Activated naive CD4-positive, alpha-beta T cell treated with anti-CD3 and anti-CD28 coated beads, Interleukin-2, amount 50 U/mL, for 72 hours (primary cell): ENCODE results near the gene ZFPM1. TPM values are rescaled to one million over a fixed set of nuclear protein-coding genes. Genes with fewer than 3 reads are reported as not detected.
"Not testable (repeated sequence)": the region's sequence is repeated elsewhere in the genome, so short reads cannot be mapped to it uniquely, and the experiment has no call there.

Experiments used
- ATAC-seq, 2 donors: fragments of 150-1000 bp; cut with Tn5 transposase; 2 replicates each; pipeline ENCODE4 v1.10.0; 2021; ENCODE audit warnings: mild to moderate bottlenecking in 2 of 2, moderate library complexity in 2 of 2
- DNase-seq, 2 donors: peaks; one replicate each; pipeline ENCODE4 v3.0.0; 2021 to 2022; ENCODE audit warnings: low spot score in 2 of 2
- H3K27ac Mint-ChIP-seq, 2 donors: one replicate each; pipeline ENCODE4 v1.8.0; 2022; ENCODE audit warnings: mild to moderate bottlenecking in 2 of 2, mixed read lengths in 2 of 2
- H3K36me3 Mint-ChIP-seq, 2 donors: one replicate each; pipeline ENCODE4 v1.8.0; 2022; ENCODE audit warnings: mixed read lengths in 2 of 2
- H3K9me3 Mint-ChIP-seq, 2 donors: one replicate each; pipeline ENCODE4 v1.8.0; 2022; ENCODE audit warnings: mixed read lengths in 2 of 2
- total RNA-seq, 2 donors: library from RNA; stranded (reverse); gene quantifications; one replicate each; pipeline ENCODE4 v1.2.3, GENCODE V29; 2022

ZFPM1 gene
- total RNA-seq, 2 donors from 2014 or later, result 15.5 to 25.1 TPM

DNA sequence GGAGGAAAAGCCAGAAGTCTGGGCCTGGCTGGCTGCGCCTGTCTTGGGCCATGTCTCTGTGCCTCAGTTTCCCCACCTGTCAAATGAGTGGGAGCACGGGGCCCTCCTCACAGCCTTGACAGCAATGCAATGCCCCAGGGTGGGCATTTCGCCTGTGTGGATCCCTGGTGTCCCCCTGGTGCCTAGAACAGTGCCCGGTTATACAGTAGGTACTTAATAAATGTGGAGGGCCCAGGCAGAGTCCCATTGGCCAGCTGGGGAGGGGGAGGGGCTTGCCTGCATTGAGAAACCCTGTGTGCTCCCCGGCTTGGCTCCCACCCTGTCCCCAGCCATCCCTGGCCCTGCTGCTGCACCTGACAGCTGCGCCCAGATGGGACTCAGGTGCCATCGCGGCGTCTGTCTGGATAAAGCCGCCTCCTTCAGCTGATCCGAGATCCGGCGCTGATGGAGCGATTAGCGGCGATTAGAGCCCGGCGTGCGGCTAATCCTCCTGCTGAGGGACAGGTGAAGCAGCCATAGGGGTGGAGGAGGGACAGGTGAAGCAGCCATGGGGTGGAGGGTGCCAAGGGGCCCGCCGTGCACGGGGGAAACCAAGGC lies 12.4 kb downstream of the ZFPM1 start:
- peak overlapping the region in 1 of 2 donors; percentile 22 for H3K27ac Mint-ChIP-seq
- H3K9me3 Mint-ChIP-seq, result no peaks in the 10 kb centered on the region
- no peaks in the 10 kb centered on the region for H3K36me3 Mint-ChIP-seq
- DNase-seq (no peak), ATAC-seq (no peak)

- ATAC-seq (peak in 1 of 2 donors; percentile 59), DNase-seq (no peak)
- no peaks in the 10 kb centered on the region for H3K9me3 Mint-ChIP-seq
- peak overlapping the region; percentile 50 to 53 for H3K27ac Mint-ChIP-seq
- no peaks in the 10 kb centered on the region for H3K36me3 Mint-ChIP-seq
Observed at GRCh38 chr16:88466175-88466862, 13.2 kb downstream of the ZFPM1 start.

DNA sequence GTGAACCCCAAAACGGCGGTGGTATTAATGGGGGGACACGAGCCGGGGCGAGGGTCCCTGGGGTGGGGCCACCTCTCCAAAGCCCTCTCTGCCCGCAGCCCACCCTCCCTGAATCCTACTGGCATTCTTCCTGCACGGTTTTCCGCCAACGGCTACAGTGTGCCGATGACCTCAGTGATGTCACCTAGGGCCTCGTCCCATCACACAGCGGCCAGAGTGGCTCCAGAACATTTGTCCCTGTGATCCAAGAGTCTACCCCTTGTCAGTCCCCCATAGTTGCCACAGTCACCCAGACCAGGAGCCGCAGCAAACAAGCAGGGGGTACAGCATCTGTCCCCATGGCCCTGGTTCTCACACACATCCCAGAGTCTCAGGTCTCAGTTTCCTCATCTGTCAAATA lies 13.9 kb downstream of the ZFPM1 start:
- ATAC-seq (no peak), DNase-seq (no peak)
- Mint-ChIP-seq H3K9me3 (no peaks in the 10 kb centered on the region), H3K36me3 (no peaks in the 10 kb centered on the region), H3K27ac (no peak overlapping the region)

DNA sequence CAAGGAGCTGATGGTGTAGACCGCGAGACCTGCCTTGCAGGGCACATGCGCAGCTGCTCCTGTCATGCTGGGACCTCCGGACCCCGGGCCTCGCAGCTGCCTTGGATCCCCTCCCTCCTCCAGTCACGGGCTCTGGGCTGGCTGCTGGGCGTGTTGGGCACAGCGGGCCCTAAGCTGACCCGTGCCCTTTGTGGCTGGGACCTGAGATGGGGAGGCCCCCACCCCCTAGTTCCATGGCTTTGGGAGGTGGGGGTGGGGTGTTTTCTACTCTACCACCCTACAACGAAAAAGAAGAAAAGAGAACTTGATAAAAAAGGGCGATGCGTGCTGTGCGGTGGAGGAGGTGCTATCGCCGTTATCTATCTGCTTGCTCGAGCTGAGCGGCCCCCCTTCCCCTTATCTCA lies 14.5 kb downstream of the ZFPM1 start:
- Mint-ChIP-seq H3K9me3 (no peaks in the 10 kb centered on the region), H3K27ac (no peak overlapping the region), H3K36me3 (no peaks in the 10 kb centered on the region)
- DNase-seq (no peak), ATAC-seq (no peak)

GRCh38 chr16:88468275-88469129 lies 15.4 kb downstream of the ZFPM1 start:
- Mint-ChIP-seq H3K36me3 (no peaks in the 10 kb centered on the region), H3K27ac (no peak overlapping the region), H3K9me3 (no peaks in the 10 kb centered on the region)
- peak; percentile 17 to 79 for ATAC-seq
- peak in 1 of 2 donors; percentile 30 for DNase-seq

- peak in 1 of 2 donors; percentile 31 for DNase-seq
- H3K36me3 Mint-ChIP-seq, result no peaks in the 10 kb centered on the region
- H3K27ac Mint-ChIP-seq, result peak overlapping the region in 1 of 2 donors; percentile 59
- H3K9me3 Mint-ChIP-seq, result no peaks in the 10 kb centered on the region
- ATAC-seq, result peak; percentile 43 to 56
Observed at GRCh38 chr16:88469615-88470395, 16.7 kb downstream of the ZFPM1 start.

DNA sequence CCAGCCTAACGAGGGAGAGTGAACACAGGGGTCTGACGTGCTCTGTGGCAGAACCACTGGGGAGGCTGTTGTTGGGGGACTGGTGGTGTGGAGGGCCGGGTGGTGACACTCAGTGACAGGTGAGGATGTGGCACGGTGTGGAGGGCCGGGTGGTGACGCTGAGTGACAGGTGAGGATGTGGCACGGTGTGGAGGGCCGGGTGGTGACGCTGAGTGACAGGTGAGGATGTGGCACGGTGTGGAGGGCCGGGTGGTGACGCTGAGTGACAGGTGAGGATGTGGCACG lies 17.3 kb downstream of the ZFPM1 start:
- not testable (repeated sequence) for H3K9me3 Mint-ChIP-seq, H3K36me3 Mint-ChIP-seq, DNase-seq
- H3K27ac Mint-ChIP-seq, result peak overlapping the region in 1 of 2 donors; percentile 59
- peak in 1 of 2 donors; percentile 5 for ATAC-seq

GRCh38 chr16:88470696-88471095 lies 17.6 kb downstream of the ZFPM1 start:
- H3K36me3 Mint-ChIP-seq, H3K27ac Mint-ChIP-seq, H3K9me3 Mint-ChIP-seq: not testable (repeated sequence)

DNA sequence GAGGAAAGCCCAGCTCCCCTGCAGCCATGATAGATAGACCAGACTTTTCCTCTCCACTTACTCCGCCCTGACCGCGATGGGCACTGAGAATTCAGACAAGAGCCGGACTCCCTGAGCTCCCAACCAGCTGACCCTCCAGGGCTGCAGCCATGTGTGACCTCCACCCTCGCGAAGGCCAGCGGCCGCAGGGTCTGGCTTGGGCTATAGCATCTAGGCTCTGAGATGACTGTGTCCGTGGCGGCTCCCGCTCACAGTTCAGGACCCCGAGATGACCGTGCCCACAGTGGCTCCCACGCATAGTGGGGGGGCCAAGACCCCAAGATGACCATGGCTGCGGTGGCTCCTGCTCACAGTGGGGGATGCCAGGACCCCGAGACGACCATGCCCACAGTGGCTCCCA lies 18.0 kb downstream of the ZFPM1 start:
- ATAC-seq (no peak), DNase-seq (no peak)
- no peaks in the 10 kb centered on the region for H3K9me3 Mint-ChIP-seq
- H3K36me3 Mint-ChIP-seq, result no peaks in the 10 kb centered on the region
- no peak overlapping the region for H3K27ac Mint-ChIP-seq

More at GRCh38 chr16:88470696-88471095, 17.6 kb downstream of the ZFPM1 start:
- ATAC-seq, result peak in 1 of 2 donors; percentile 21
- DNase-seq, result not testable (repeated sequence)

- DNase-seq, result no peak
- H3K36me3 Mint-ChIP-seq, result no peaks in the 10 kb centered on the region
- no peaks in the 10 kb centered on the region for H3K9me3 Mint-ChIP-seq
- no peak overlapping the region for H3K27ac Mint-ChIP-seq
- ATAC-seq, result no peak
Observed at GRCh38 chr16:88471575-88471974, 18.5 kb downstream of the ZFPM1 start.

- Mint-ChIP-seq H3K9me3 (no peaks in the 10 kb centered on the region), H3K36me3 (no peaks in the 10 kb centered on the region), H3K27ac (no peak overlapping the region)
- no peak for ATAC-seq
- no peak for DNase-seq
Observed at GRCh38 chr16:88472069-88472468, 19.0 kb downstream of the ZFPM1 start.

DNA sequence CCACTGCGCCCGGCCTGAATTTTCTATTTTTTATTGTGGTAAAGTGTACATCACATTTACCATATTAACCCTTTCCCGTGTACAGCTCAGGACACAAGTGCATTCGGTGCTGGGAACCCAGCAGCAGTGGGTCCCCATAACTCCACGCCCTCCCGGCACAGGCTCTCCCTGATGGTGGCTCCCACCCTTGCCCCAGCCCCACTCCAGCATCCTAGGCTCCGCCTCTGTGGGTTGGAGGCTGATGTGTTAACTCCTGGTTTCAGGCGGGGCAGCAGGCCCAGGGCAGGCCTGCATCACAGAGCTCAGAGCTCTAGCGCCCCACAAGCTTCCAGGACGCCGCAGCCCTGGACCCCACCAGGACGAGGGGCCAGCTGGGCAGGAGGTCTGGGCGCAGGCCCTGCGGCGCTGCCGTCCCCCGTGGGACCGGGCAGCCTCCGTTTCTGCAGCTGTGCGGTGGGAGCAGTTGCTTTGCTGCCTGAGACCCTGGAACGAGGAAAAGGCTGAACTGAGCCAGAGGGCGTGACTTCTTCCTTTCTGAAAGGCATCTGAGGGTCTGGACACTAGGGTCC lies 19.6 kb downstream of the ZFPM1 start:
- Mint-ChIP-seq H3K9me3 (no peaks in the 10 kb centered on the region), H3K36me3 (no peaks in the 10 kb centered on the region), H3K27ac (no peak overlapping the region)
- ATAC-seq (no peak), DNase-seq (no peak)

GRCh38 chr16:88473666-88474534 lies 20.8 kb downstream of the ZFPM1 start:
- Mint-ChIP-seq H3K9me3 (no peaks in the 10 kb centered on the region), H3K36me3 (no peaks in the 10 kb centered on the region), H3K27ac (no peak overlapping the region)
- DNase-seq (no peak), ATAC-seq (no peak)

- DNase-seq (no peak), ATAC-seq (no peak)
- Mint-ChIP-seq H3K36me3 (no peaks in the 10 kb centered on the region), H3K27ac (no peak overlapping the region), H3K9me3 (no peaks in the 10 kb centered on the region)
Observed at GRCh38 chr16:88475037-88475436, 22.0 kb downstream of the ZFPM1 start.

DNA sequence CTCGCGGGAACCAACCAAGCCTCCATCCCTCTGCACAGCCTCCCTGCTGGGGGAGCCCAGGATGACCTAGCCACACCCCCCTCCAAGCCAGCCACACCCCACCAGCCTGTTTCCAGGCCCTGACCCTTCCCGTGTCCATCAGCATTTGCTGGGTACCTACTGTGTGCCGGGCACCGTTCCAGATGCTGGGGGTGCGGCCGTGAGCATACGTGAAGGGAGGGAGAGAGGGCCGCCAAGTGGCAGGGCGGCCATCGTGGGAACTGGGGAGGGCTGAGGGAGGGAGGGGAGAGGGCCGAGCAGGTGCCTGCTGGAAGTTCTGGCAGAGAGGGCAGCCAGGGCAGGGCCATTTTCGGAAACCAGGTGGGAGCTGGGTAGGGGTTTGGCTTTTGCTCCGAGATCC lies 23.1 kb downstream of the ZFPM1 start:
- DNase-seq, result no peak
- Mint-ChIP-seq H3K9me3 (no peaks in the 10 kb centered on the region), H3K36me3 (no peaks in the 10 kb centered on the region), H3K27ac (no peak overlapping the region)
- ATAC-seq, result no peak
